Stimulated activated CD8-positive, alpha-beta memory T cell treated with anti-CD3 and anti-CD28 coated beads, Interleukin-7, amount 100 ng/mL, for 24 hours (primary cell): ENCODE measurements around the gene PRSS1.
"Not testable (repeated sequence)": the region's sequence is repeated elsewhere in the genome, so short reads cannot be mapped to it uniquely, and the experiment has no call there.

Experiments used
- DNase-seq: peaks from one replicate; pipeline ENCODE4 v3.0.0-alpha.2; 2020; ENCODE audit warnings: low read depth

The PRSS1 gene

DNA sequence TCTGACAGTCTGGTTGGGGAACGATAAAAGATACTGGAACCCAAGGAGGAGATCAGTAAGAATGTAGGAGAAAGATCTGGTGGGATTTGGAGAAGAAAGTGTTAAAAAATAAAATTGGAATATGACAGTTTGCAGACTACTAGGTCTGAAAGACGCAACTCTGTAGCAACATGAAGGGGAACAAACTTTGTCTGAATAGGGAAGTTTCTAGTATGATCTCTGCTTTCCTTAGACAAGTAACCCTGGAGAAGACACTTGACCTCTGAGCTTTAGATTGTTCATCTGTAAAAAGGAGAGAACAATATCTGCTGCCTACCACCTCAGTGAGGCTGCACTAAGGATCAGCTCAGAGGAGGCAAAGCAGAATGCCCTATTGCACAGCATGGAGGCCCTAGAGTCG lies 3.0 kb upstream of the PRSS1 start:
- no peak for DNase-seq

DNA sequence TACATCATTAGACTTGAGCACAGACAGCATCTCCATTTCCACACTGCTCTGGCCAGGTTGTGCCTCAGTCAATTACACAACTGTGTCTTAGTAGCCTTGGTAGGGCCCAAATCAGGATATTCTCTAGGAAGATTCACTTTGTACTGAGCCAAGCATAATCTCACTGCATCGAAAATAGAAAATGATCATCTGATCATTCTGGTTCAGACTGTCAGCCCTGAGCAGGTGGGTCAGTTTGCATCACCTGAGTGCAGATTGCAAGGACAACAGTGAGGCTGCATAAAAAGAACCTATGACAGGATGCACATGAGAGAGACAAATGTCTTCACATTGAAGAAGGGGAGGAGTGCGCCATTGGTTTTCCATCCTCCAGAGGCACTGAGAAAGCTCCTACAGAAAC lies 862 bp upstream of the PRSS1 start:
- not testable (repeated sequence) for DNase-seq

- no peak for DNase-seq
These were observed 1.2 kb downstream of the PRSS1 start for GRCh38 chr7:142750321-142750938.

DNA sequence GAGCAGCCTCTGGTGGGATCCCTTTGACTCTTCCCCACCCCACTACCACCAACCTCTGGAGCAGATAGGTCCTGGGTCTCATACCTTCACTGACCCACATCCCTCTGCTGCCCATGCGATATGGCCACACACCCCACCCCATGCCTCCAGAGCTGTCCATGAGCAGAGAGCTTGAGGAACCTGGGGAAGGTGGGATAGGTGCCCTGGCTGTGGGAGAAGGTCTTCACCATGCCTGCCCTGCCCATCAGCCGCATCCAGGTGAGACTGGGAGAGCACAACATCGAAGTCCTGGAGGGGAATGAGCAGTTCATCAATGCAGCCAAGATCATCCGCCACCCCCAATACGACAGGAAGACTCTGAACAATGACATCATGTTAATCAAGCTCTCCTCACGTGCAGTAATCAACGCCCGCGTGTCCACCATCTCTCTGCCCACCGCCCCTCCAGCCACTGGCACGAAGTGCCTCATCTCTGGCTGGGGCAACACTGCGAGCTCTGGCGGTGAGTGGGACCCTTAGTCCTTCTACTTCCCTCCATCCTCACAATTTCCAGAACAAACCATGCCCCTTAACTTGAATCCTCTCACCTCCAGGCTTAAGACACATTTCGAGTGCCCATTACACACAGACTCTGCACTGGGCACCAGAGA lies 2.4 kb downstream of the PRSS1 start:
- DNase-seq: not testable (repeated sequence)

GRCh38 chr7:142752376-142753225 lies 3.3 kb downstream of the PRSS1 start:
- DNase-seq: no peak

DNA sequence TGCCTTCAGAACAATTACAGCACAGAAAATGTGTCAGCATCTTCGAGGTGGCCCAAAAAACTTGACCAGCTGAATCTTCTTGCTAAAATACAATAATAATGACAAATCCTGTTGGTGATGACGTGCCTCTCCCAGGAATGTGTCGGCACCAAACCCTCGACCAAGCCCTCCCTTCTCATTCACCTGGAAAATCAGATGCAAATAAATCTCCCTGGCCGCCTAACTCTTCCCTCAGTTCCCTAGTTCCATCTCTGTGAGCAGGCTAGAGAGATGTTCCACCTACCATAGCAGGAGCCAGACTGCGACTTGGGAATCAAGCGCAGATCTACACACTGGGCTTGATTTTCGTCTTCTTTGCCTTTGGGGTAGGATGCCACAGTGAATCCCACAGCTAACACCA lies 4.1 kb downstream of the PRSS1 start:
- no peak for DNase-seq

GRCh38 chr7:142753925-142754491 lies 4.7 kb downstream of the PRSS1 start:
- not testable (repeated sequence) for DNase-seq

DNA sequence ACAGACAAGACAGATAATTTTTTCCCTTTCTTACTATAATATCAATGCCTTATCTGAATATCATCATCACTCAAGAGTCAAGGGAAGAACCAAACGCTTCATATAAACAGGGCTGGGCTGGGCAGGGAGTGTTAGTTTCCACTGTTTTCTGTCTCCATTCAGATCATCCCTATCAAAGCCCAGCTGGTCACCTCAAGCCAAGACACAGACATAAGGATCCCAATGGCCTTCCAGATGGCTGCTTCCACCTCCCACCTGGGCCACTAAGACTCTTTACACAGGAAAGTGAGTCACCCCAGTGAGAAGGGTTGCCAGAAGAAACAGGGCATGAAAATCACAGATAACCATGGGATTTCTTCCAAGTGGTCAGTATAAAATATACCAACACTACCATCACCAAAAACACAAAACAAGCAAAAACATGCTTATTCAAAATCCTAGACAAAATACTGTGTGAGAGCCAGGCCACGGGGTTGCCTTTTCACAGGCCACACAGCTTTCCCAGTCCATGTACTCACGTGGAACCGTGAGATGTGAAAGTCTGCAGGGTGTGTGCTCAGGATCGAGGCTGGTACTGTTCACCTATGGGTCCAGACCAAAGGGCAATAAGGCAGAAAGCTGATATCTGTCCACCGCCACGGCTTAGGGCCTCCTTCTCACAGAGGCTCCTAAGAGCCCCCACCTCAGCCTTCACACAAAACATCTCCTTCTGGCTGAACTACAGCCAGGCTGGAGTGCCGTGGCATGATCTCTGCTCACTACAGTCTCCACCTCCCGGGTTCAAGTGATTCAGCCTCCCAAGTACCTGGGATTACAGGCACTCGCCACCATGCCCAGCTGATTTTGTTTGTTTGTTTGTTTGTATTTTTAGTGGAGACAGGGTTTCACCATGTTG lies 5.7 kb downstream of the PRSS1 start:
- no peak for DNase-seq

DNA sequence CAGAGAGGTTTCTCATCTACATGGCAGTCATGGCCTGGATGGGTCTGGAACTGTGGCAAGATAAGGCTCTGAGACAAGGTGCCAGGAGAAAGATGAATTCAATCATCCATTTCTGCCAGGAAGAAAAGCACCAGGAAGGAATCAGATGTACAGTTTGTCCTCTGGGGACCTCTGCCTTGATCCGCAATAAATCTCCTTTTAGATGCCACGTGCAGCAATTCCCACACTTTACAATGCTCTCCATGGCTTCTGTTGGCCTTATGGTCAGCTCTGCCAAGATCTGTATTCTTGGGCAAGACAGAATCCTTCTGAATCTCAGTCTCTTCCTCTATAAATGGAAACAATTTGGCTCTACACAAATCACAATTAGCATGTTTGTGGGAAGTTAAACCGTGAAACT lies 9.0 kb downstream of the PRSS1 start:
- not testable (repeated sequence) for DNase-seq

DNA sequence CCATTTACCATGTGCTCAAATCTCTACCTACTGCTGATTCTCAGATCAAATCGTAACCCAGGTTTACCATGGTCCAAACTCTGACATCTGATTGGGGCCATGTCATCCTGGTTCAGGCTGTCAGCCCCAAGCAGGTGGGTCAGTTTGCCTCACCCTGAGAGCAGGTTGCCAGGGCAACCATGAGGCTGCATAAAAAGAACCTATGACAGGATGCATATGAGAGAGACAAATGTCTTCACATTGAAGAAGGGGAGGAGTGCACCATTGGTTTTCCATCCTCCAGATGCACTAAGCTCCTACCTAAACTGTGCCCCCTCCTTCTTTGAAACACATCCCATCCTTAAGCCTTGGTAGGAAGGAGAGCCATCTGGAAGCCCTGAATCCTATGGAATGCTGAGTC lies 10.2 kb downstream of the PRSS1 start:
- no peak for DNase-seq

GRCh38 chr7:142760071-142760642 lies 10.9 kb downstream of the PRSS1 start:
- no peak for DNase-seq

GRCh38 chr7:142761606-142762005 lies 12.3 kb downstream of the PRSS1 start:
- DNase-seq: not testable (repeated sequence)

GRCh38 chr7:142762104-142762503 lies 12.8 kb downstream of the PRSS1 start:
- no peak for DNase-seq

DNA sequence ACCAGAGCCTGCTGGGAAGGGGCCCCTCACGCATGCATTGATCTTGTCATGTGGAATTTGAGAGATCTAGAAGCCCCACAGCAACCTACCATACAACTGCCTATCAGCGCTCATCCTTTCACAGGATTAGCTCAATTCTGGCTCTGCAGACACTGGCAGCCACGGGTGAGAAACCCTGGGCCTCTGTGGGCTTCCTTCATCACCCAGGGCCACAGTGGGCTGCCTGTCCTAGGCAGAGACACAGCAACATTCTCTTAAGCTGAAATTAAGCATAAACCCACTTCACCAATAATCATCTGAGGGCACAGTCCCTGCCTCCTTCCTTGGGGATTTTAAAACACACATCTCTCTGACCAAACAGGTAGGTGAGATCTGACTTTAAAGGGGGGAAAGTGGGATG lies 18.2 kb downstream of the PRSS1 start:
- DNase-seq: no peak

DNA sequence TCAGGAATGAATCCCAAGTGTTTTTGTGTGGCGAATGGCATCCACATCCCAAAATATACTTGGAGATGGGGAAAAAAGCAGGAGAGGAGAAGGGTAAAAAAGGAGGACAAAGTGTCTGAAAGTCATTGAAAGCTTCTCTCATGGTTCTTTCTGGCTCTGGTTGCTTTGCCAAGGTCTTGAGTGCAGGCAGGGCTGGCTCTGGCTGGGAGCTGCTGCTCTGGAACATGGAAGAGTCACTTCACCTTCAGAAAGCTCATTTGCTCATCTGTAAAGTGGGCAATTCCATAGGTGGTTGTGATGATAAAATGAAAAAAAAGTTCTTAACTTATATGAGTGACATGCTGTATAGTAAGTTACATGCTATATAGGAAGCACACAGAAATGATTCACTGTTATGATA lies 18.6 kb downstream of the PRSS1 start:
- no peak for DNase-seq

DNA sequence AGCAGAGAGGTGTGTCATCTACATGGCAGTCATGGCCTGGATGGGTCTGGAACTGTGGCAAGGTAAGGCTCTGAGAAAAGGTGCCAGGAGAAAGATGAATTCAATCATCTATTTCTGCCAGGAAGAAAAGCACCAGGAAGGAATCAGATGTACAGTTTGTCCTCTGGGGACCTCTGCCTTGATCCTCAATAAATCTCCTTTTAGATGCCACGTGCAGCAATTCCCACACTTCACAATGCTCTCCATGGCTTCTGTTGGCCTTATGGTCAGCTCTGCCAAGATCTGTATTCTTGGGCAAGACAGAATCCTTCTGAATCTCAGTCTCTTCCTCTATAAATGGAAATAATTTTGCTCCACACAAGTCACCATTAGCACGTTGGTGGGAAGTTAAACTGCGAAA lies 19.6 kb downstream of the PRSS1 start:
- not testable (repeated sequence) for DNase-seq

GRCh38 chr7:142770661-142771352 lies 21.5 kb downstream of the PRSS1 start, which contains the start of gene PRSS2:
Gene PRSS2, plus strand, starts transcription at chr7:142770970. Its CDS starts 13 bp downstream, at chr7:142770983.
- DNase-seq: no peak

DNA sequence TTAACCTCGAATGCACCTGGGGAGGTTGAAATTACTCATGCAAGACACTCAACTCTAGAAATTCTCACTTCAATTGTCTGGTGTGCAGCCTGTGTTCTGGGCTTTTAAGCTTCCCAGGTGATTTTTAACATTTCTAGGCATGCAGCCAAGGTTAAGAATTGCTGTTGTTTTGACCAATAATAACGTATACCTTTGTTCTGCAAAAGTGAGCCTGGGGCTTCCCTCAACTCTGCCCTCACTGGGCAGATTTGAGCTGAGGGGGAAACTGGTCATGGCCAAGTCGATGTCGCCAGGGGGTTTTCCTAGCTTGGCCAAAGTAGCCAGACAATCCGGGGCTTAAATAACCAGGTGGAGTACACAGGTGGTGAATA lies 22.1 kb downstream of the PRSS1 start:
- no peak for DNase-seq

DNA sequence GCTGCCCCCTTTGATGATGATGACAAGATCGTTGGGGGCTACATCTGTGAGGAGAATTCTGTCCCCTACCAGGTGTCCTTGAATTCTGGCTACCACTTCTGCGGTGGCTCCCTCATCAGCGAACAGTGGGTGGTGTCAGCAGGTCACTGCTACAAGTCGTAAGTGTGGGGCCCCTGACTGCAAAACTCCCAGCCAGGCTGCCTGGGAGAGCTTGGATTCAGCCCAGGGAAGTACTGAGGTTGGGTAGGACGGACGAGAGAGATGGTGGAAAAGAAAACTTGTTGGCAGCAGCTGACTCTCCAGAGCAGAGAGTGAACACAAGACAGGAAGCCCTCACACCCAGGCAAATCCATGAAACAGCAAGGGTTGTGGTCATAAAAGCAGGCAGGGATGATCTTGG lies 22.8 kb downstream of the PRSS1 start:
- no peak for DNase-seq

- DNase-seq: no peak
These were observed 23.4 kb downstream of the PRSS1 start for GRCh38 chr7:142772673-142773072.

GRCh38 chr7:142773230-142773629 lies 24.0 kb downstream of the PRSS1 start:
- no peak for DNase-seq
